G401 (cell line): ENCODE measurements around the gene ALK. TPM values are rescaled to one million over a fixed set of nuclear protein-coding genes. Genes with fewer than 3 reads are reported as not detected.

Experiments
- DNase-seq: peaks from one replicate; pipeline ENCODE4 v3.0.0-alpha.2; 2015; ENCODE audit warnings: low spot score
- in situ Hi-C: cut with HindIII; loops from 2 replicates; pipeline ENCODE4 v1.10.0; 2016; ENCODE audit warnings: low sequenced_read_pairs, mixed read lengths
- total RNA-seq: library from RNA; depleted of rRNA; stranded (reverse); fragments of >200 nt; shearing (Covaris generic); gene quantifications from 2 replicates; pipeline ENCODE4 v1.2.3, GENCODE V29; 2014

The ALK gene
- total RNA-seq, 1 experiment from 2014 or later, result not detected

GRCh38 chr2:29426354-29426753, 495.0 kb downstream of the ALK start:
- in situ Hi-C loops, result no loop called here
- no peak for DNase-seq

GRCh38 chr2:29425866-29426265, 495.5 kb downstream of the ALK start:
- in situ Hi-C loops, result no loop called here
- no peak for DNase-seq

GRCh38 chr2:29423061-29423666, 498.2 kb downstream of the ALK start:
- in situ Hi-C loops, result no loop called here
- no peak for DNase-seq

DNA sequence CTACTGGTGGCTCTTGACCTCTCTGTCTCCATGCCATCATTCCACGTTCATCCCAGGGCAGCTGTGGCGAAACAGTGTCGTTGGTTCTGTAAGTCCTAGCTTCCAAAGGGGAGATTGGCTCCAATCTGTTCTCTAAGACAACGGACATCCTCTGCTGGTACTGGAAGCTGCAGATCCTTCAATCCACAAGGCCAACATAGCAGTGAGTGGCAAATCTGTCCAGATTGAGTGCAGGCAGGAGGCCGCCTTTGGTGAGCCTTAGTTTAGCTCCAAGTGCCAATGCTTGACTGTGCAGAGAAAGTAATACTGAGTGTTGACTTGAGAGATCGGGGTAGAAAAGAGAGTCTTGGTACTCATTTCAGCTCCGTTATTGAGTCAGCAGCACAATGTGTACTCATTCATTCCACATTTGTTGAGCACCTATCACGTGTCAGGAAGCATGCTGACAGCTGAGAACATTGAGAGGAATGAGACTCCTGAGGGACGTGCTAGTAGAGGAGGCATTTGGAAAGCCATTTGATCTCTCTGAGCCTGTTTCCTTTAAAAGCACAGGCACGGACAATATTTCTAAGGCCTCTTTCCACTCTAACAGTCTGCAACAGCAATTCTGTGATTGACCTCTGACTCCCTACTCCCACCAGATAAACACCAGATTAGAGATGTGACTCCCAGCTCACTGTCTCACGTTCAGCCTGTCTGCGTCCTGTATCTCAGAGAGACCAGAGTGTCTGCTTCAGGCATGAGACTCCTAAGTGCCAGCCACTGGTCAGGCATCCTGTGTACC, 500.2 kb downstream of the ALK start:
- in situ Hi-C loops, result no loop called here
- peak; percentile 85 for DNase-seq

DNA sequence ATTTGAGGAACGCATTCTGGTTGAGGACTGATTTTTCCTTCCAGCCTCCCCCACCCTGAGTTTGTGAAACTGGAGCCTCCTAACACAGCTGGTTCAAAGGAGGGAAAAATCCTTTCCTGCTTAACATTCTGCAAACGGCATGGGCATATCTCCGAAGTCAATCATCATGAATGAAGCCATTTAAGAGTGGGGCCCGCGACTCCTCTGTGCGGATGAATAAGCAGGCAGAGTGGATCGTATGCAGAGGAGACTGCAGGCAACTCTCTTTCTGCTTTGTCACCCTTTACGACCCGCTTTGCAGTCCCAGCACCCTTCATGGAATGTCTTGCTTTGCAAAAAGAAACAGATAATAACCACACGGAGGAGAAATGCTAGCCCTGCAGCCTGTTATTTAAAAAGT, 500.9 kb downstream of the ALK start:
- no peak for DNase-seq
- in situ Hi-C loops, result no loop called here

- in situ Hi-C loops, result no loop called here
Observed at GRCh38 chr2:29417630-29418029, 503.8 kb downstream of the ALK start.

GRCh38 chr2:29412197-29412925, 509.0 kb downstream of the ALK start:
- in situ Hi-C loops, result no loop called here
- DNase-seq, result no peak

More at GRCh38 chr2:29417630-29418029, 503.8 kb downstream of the ALK start:
- no peak for DNase-seq

DNA sequence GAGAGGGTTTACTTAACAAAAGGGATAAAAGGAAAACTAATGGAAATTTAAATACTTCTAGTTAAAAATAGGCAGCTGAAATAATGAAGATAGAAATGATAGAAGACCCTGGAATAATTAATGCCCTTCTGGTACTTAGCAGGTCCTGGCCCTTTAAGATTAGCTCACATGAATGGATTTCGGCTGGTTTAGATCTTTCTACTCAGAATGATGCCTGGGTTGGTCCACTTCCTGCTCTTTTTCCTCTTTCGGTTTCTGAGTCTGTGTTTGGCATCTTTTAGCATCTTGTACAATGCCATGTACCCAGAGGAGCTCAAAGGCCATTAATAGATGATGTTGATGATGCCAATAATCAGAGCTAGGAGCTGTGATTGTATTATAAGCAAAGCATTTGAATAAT, 515.7 kb downstream of the ALK start:
- DNase-seq, result no peak
- in situ Hi-C loops, result no loop called here

- in situ Hi-C loops, result no loop called here
- no peak for DNase-seq
Observed at GRCh38 chr2:29405266-29405665, 516.1 kb downstream of the ALK start.

- no peak for DNase-seq
- in situ Hi-C loops, result no loop called here
Observed at GRCh38 chr2:29401994-29402393, 519.4 kb downstream of the ALK start.

GRCh38 chr2:29400930-29401653, 520.3 kb downstream of the ALK start:
- DNase-seq, result no peak
- in situ Hi-C loops, result no loop called here

- peak; percentile 48 for DNase-seq
- in situ Hi-C loops, result no loop called here
Observed at GRCh38 chr2:29398384-29399237, 522.8 kb downstream of the ALK start.

DNA sequence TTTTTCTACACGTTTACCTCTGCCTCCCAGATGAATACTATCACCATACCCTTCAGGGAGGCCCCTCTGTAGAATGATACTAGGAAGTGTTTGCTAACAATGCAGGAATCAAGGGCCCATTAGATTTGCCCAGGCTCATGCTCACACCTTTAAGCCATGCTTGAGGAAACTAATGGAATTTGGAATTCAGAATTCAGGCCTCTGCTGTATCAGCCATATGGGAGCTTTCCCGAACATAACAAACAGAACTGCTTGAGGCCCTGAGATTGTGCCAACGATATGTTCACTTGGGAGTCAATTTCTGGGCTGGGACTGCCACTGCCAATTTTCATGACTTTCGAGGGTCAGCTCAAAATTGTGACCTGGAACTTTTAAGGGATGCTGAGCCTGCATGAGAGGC, 523.7 kb downstream of the ALK start:
- peak; percentile 85 for DNase-seq

GRCh38 chr2:29397039-29397438, 524.3 kb downstream of the ALK start:
- no peak for DNase-seq
- in situ Hi-C loops, result no loop called here

More for the DNA sequence above, 523.7 kb downstream of the ALK start:
- in situ Hi-C loops, result no loop called here

DNA sequence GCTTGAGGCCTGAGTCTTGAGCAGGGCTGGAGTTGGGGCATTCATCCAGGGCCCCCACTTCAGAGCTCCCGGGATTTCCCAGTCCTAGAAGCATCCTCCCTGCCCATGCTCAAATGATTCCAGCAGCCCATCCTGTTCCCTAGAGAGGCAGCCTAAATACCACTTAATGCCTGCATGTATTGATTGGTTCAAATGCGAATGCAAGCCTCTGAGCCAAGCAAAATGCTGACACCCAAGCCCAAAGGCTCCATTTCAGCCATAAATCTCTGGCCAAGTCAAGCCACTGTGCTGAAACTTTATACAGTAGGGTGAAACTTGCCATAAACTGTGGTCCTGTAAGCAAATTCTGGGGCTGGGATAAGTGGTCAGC, 526.4 kb downstream of the ALK start:
- DNase-seq, result no peak
- in situ Hi-C loops, result no loop called here

GRCh38 chr2:29394311-29394980, 526.9 kb downstream of the ALK start:
- in situ Hi-C loops, result no loop called here
- no peak for DNase-seq

DNA sequence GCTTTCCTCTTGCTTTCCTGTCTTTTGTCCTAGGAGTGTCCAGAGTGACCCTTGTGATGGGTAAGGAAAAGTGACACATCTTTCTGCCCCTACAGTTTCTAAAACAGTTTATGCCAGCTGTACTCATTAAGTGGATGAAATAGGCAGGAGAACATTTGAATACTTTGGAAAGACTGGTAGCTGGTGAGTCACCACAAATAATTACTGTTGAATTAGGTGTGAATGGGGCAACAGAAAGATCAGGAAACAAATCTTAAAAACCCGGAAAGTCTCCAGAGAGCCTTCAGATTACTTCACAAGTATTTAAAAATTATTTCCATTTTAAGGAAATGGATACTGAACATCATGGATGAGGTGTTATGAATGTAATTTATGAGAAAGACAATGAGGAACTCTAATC, 527.7 kb downstream of the ALK start:
- DNase-seq, result no peak
- in situ Hi-C loops, result no loop called here

DNA sequence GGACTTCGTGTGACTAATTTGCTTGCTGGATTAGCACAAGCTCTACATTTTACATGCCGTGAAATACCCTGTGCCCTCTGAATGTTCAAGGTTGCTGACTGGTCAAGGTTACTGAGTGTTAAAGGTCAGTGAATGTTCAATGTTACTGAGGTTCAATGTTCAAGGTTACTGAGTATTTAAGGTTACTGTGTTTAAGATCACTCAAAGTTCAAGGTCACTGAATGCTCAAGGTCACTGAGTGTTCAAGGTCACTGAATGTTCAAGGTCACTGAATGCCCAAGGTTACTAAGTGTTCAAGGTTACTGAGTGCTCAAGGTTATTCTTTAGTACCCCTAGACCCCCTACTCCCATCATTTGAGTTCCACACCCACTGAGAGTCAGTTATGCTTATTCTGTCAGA, 528.6 kb downstream of the ALK start:
- DNase-seq, result no peak
- in situ Hi-C loops, result no loop called here
